B cell (primary cell): Measurements from ENCODE around the gene ZNF165. TPM values are rescaled to one million over a fixed set of nuclear protein-coding genes. Genes with fewer than 3 reads are reported as not detected.
A peak's percentile ranks its signal among the peaks of the same experiment; 100 is the strongest.

Experiments
- ATAC-seq: fragments of 200-7000 bp; cut with Tn5 transposase; one replicate; pipeline ENCODE4 v1.10.0; 2021; ENCODE audit warnings: low read depth, mild to moderate bottlenecking, moderate number of reproducible peaks, moderate library complexity
- CTCF ChIA-PET: fragments of 350-600 bp; sonication (Branson Sonifier 250); formaldehyde crosslinking; loops from one replicate; lab custom pipeline; 2021; ENCODE audit warnings: antibody characterized with exemption, inconsistent platforms; lab: Charles Lee
- POLR2A ChIA-PET: fragments of 350-600 bp; sonication (Branson Sonifier 250); formaldehyde crosslinking; loops from one replicate; lab custom pipeline; 2021; ENCODE audit warnings: antibody characterized with exemption; lab: Charles Lee
- DNase-seq: peaks from one replicate; pipeline ENCODE4 v3.0.0; 2013
- H2AFZ ChIP-seq: 2 replicates; pipeline ENCODE4 v1.6.1; 2012; ENCODE audit warnings: mild to moderate bottlenecking, low read depth, low read length; ENCODE audit not compliant: insufficient read depth, poor library complexity, severe bottlenecking
- H3K27ac ChIP-seq, 2 donors: 1 replicate in 1 of 2; 2 replicates in 1 of 2; pipeline ENCODE4 v1.5.1; 2012 to 2013; ENCODE audit warnings: low read length in 2 of 2, mild to moderate bottlenecking in 2 of 2, moderate library complexity in 1 of 2
- H3K27me3 ChIP-seq, 4 experiments: fragments of 200-600 bp in 1 of 4; sonication (generic) in 1 of 4; replicated peaks in 1 of 4; 1 replicate in 2 of 4; 2 replicates in 2 of 4; pipeline versions ENCODE4 v1.6.1 to v1.7.0; 2013 to 2016; ENCODE audit warnings: low read length in 3 of 4, mild to moderate bottlenecking in 2 of 4, mixed read lengths in 1 of 4, moderate library complexity in 1 of 4; ENCODE audit not compliant: insufficient read depth in 4 of 4, control insufficient read depth in 3 of 4; ENCODE audit errors: control extremely low read depth in 1 of 4
- H3K36me3 ChIP-seq, 2 experiments: replicated peaks in 1 of 2; 1 replicate in 1 of 2; 2 replicates in 1 of 2; pipeline versions ENCODE4 v1.6.1 to v1.7.1; 2013; ENCODE audit warnings: low read length in 1 of 2; ENCODE audit not compliant: insufficient read depth in 2 of 2, control insufficient read depth in 1 of 2; ENCODE audit errors: control extremely low read depth in 1 of 2, extremely low read depth in 1 of 2
- H3K4me1 ChIP-seq, 2 donors: fragments of 200-600 bp in 1 of 2; sonication (generic) in 1 of 2; 1 replicate in 1 of 2; 2 replicates in 1 of 2; pipeline versions ENCODE4 v1.5.1 to v1.6.1; 2013 to 2017; ENCODE audit warnings: low read length in 2 of 2; ENCODE audit not compliant: control insufficient read depth in 2 of 2, insufficient read depth in 2 of 2
- H3K4me2 ChIP-seq: replicated peaks from 2 replicates; pipeline ENCODE3; 2012; ENCODE audit warnings: mild to moderate bottlenecking, low read depth, low read length; ENCODE audit not compliant: poor library complexity, severe bottlenecking
- H3K4me3 ChIP-seq, 5 experiments: fragments of 200-600 bp in 1 of 5; sonication (generic) in 1 of 5; 1 replicate in 3 of 5; 2 replicates in 2 of 5; pipeline versions ENCODE4 v1.5.1 to v1.7.0; 2011 to 2016; ENCODE audit warnings: low read length in 4 of 5, mild to moderate bottlenecking in 4 of 5, low read depth in 2 of 5, control low read depth in 1 of 5, moderate library complexity in 1 of 5; ENCODE audit not compliant: insufficient read depth in 1 of 5; ENCODE audit errors: control extremely low read depth in 1 of 5, extremely low read depth in 1 of 5
- H3K79me2 ChIP-seq: fragments of 200-600 bp; sonication (generic); one replicate; pipeline ENCODE4 v1.6.0; 2016; ENCODE audit warnings: low read length; ENCODE audit not compliant: control insufficient read depth, insufficient read depth
- H3K9ac ChIP-seq: fragments of 200-600 bp; sonication (generic); 2 replicates; pipeline ENCODE4 v1.6.1; 2017; ENCODE audit warnings: mild to moderate bottlenecking, low read length, moderate library complexity
- H3K9me3 ChIP-seq, 3 donors: one replicate each; pipeline versions ENCODE4 v1.6.1 to v1.7.1; 2013; ENCODE audit warnings: low read length in 2 of 3; ENCODE audit not compliant: control insufficient read depth in 2 of 3, insufficient read depth in 1 of 3; ENCODE audit errors: control extremely low read depth in 1 of 3
- H4K20me1 ChIP-seq: 2 replicates; pipeline ENCODE4 v1.6.0; 2012; ENCODE audit warnings: mild to moderate bottlenecking, low read length; ENCODE audit not compliant: insufficient read depth, control insufficient read depth, poor library complexity, severe bottlenecking
- H3K27ac Mint-ChIP-seq: one replicate; pipeline ENCODE4 v1.8.0; 2021; ENCODE audit warnings: mixed read lengths
- H3K27me3 Mint-ChIP-seq: one replicate; pipeline ENCODE4 v1.8.0; 2021; ENCODE audit warnings: mixed read lengths
- H3K4me1 Mint-ChIP-seq: one replicate; pipeline ENCODE4 v1.8.0; 2021; ENCODE audit warnings: mixed read lengths
- H3K4me3 Mint-ChIP-seq: one replicate; pipeline ENCODE4 v1.8.0; 2021; ENCODE audit warnings: mixed read lengths
- H3K9me3 Mint-ChIP-seq: one replicate; pipeline ENCODE4 v1.8.0; 2022; ENCODE audit warnings: mixed read lengths; ENCODE audit not compliant: insufficient read depth
- EZH2 ChIP-seq: IDR thresholded peaks from 2 replicates; pipeline ENCODE4 v1.6.1; 2012; ENCODE audit warnings: borderline replicate concordance, low read depth, mild to moderate bottlenecking, moderate library complexity, low read length; ENCODE audit not compliant: insufficient read depth, poor library complexity, severe bottlenecking
- WGBS: methylation state at CpG from one replicate; pipeline ENCODE4 v1.1.5; 2013; ENCODE audit warnings: missing lambda C conversion rate; ENCODE audit not compliant: insufficient coverage; 5-methylcytosine and 5-hydroxymethylcytosine counted together
- intact Hi-C: fragments of 100-400 bp; cut with micrococcal nuclease; formaldehyde crosslinking; loops from one replicate; pipeline ENCODE4 v1.10.0; 2022
- polyA plus RNA-seq: library from polyadenylated mRNA; depleted of rRNA; stranded (reverse); fragments of >200 nt; gene quantifications from 2 replicates; pipeline ENCODE4 v1.2.3, GENCODE V29; 2012
- total RNA-seq, 2 donors: library from RNA; stranded (reverse); fragments of 120-200 nt in 1 of 2; gene quantifications; 1 replicate in 1 of 2; 2 replicates in 1 of 2; pipeline versions ENCODE4 v1.2.3 to v1.2.4, GENCODE V29; 2013 to 2022
- TF ChIP-seq, protein P1 (sequence below): fragments of 200-600 bp; IDR thresholded peaks from one replicate; pipeline ENCODE4 v1.8.0; 2022; ENCODE audit warnings: antibody characterized with exemption, mild to moderate bottlenecking

Gene ZNF165
- total and polyA plus RNA-seq, 2 donors (not counting 1 experiment from before 2014, with no cell fraction given): 3.5 to 4.2 TPM

DNA sequence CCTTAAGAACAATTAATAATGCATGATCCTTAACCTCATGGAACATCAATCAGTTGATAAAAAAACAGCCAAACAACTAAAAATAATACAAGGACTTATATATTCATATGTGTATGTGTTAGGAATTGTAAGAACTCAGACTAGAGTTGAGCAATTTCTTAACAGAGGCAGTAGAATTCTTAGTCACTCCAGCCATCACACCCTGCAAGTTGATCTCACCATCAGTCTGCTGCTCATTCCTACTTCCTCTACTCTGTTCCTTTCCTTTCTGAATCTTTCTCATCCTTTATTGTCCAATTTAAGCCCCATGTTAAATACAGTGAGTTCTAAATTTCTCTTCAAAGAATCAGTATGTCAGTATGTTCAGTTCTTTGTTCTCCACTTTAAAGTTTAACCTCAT is 2.6 kb downstream of the ZNF165 start:
- H3K27me3 Mint-ChIP-seq: no peaks in the 10 kb centered on the region
- Histone ChIP-seq H3K27me3 (no peaks in the 10 kb centered on the region), H3K4me1 (peaks cover 10 to 22% of the 10 kb centered on the region in 2 donors), H4K20me1 (no peaks in the 10 kb centered on the region), H3K9ac (no peak overlapping the region), H3K4me3 (no peak overlapping the region), H3K79me2 (no peaks in the 10 kb centered on the region), H3K9me3 (peaks cover 0 to 4% (median 3%) of the 10 kb centered on the region in 3 donors), H3K4me2 (no peak overlapping the region), H3K36me3 (peaks cover 3 to 18% of the 10 kb centered on the region in 2 experiments), H3K27ac (no peak overlapping the region), H2AFZ (no peak overlapping the region)
- TF ChIP-seq, protein P1, sequence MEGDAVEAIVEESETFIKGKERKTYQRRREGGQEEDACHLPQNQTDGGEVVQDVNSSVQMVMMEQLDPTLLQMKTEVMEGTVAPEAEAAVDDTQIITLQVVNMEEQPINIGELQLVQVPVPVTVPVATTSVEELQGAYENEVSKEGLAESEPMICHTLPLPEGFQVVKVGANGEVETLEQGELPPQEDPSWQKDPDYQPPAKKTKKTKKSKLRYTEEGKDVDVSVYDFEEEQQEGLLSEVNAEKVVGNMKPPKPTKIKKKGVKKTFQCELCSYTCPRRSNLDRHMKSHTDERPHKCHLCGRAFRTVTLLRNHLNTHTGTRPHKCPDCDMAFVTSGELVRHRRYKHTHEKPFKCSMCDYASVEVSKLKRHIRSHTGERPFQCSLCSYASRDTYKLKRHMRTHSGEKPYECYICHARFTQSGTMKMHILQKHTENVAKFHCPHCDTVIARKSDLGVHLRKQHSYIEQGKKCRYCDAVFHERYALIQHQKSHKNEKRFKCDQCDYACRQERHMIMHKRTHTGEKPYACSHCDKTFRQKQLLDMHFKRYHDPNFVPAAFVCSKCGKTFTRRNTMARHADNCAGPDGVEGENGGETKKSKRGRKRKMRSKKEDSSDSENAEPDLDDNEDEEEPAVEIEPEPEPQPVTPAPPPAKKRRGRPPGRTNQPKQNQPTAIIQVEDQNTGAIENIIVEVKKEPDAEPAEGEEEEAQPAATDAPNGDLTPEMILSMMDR: no peak
- no peak for TF ChIP-seq EZH2
- intact Hi-C loops: loop anchor here (5.0 to 10.0 kb wide), 2 partner anchors 268 to 951 kb away; a partner anchor contains a TSS
- CTCF ChIA-PET: no interaction called here
- H3K4me3 Mint-ChIP-seq: no peak overlapping the region
- DNase-seq (no peak), ATAC-seq (no peak)
- peak overlapping the region; percentile 43 for H3K27ac Mint-ChIP-seq
- POLR2A ChIA-PET: no interaction called here
- peaks cover 6% of the 10 kb centered on the region for H3K9me3 Mint-ChIP-seq
- peaks cover 36% of the 10 kb centered on the region for H3K4me1 Mint-ChIP-seq

DNA sequence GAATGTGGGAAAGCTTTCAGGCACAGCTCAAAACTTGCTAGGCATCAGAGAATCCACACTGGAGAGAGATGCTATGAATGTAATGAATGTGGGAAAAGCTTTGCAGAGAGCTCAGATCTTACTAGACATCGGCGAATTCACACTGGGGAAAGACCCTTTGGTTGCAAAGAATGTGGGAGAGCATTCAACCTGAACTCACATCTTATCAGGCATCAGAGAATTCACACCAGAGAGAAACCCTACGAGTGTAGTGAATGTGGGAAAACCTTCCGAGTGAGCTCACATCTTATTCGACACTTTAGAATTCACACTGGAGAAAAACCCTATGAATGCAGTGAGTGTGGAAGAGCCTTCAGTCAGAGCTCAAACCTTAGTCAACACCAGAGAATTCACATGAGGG is 8.7 kb downstream of the ZNF165 start:
- H3K4me2 ChIP-seq: no peak overlapping the region
- peaks cover 24% of the 10 kb centered on the region for H3K9me3 Mint-ChIP-seq
- no peak overlapping the region for H3K27ac Mint-ChIP-seq
- ATAC-seq: no peak
- H3K4me3 Mint-ChIP-seq: no peak overlapping the region
- H3K27me3 ChIP-seq: no peaks in the 10 kb centered on the region
- intact Hi-C loops: loop anchor here (10.0 kb wide), 1 partner anchor 274 kb away; a partner anchor contains a TSS
- H3K9ac ChIP-seq: no peak overlapping the region
- H3K79me2 ChIP-seq: no peaks in the 10 kb centered on the region
- no peak for TF ChIP-seq EZH2
- TF ChIP-seq, protein P1: no peak
- ChIA-PET POLR2A (interaction anchor here (0.5 kb wide), 1 partner anchor 616 kb away, joined by 7 read pairs; no protein-coding TSS in a partner anchor), CTCF (interaction anchor here (1.5 kb wide), 1 partner anchor 16 kb away, joined by 4 read pairs; no protein-coding TSS in a partner anchor)
- H3K27ac ChIP-seq: no peak overlapping the region
- no peak overlapping the region for H3K4me3 ChIP-seq
- H3K9me3 ChIP-seq: peaks cover 7 to 36% (median 19%) of the 10 kb centered on the region in 3 donors
- no peak overlapping the region for H2AFZ ChIP-seq
- H3K4me1 ChIP-seq: peaks cover 0 to 4% of the 10 kb centered on the region in 2 donors
- peaks cover 8 to 37% of the 10 kb centered on the region in 2 experiments for H3K36me3 ChIP-seq
- no CpG with 5 or more reads among the region's 5 CpGs for WGBS
- DNase-seq: peak; percentile 45
- peaks cover 2% of the 10 kb centered on the region for H3K4me1 Mint-ChIP-seq
- H3K27me3 Mint-ChIP-seq: no peaks in the 10 kb centered on the region
- no peaks in the 10 kb centered on the region for H4K20me1 ChIP-seq
